Left ventricle myocardium inferior (tissue), 1 donor: ENCODE data around the gene ALDH3A1. TPM values are rescaled to one million over a fixed set of nuclear protein-coding genes. Genes with fewer than 3 reads are reported as not detected.

Source experiments
- DNase-seq: peaks from one replicate; pipeline ENCODE4 v3.0.0-alpha.2; 2020
- H3K27ac ChIP-seq: fragments of 200-600 bp; replicated peaks from 2 replicates; pipeline ENCODE4 v1.8.0; 2021
- H3K27me3 ChIP-seq: fragments of 200-600 bp; 2 replicates; pipeline ENCODE4 v1.8.0; 2021; ENCODE audit warnings: low read depth
- H3K36me3 ChIP-seq: fragments of 200-600 bp; 2 replicates; pipeline ENCODE4 v1.8.0; 2021
- H3K4me1 ChIP-seq: fragments of 200-600 bp; 2 replicates; pipeline ENCODE4 v1.8.0; 2021
- H3K4me3 ChIP-seq: fragments of 200-600 bp; 2 replicates; pipeline ENCODE4 v1.8.0; 2021; ENCODE audit warnings: mild to moderate bottlenecking, moderate library complexity
- H3K9me3 ChIP-seq: fragments of 200-600 bp; replicated peaks from 2 replicates; pipeline ENCODE4 v1.8.0; 2021
- CTCF ChIP-seq: fragments of 200-600 bp; IDR thresholded peaks from 2 replicates; pipeline ENCODE4 v1.8.0; 2021; ENCODE audit warnings: antibody characterized with exemption, mild to moderate bottlenecking, borderline replicate concordance
- intact Hi-C: fragments of 100-400 bp; cut with micrococcal nuclease; formaldehyde crosslinking; loops from one replicate; pipeline ENCODE4 v1.11.0; 2022
- long read RNA-seq: library from polyadenylated mRNA; unstranded; transcript quantifications from one replicate; pipeline ENCODE4 v2.0.0, GENCODE V29; 2021
- total RNA-seq: library from RNA; stranded (reverse); fragmentation: NEBNext Ultra II Directional; extraction: Animal tissue kit (Norgen Biotek cat#: 25700); gene quantifications from one replicate; pipeline ENCODE4 v1.2.1, GENCODE V29; 2021
- donor health status: DM: no; HTN: yes; CAD: no; lungs with severe emphysema.

The ALDH3A1 gene
- total RNA-seq: not detected
- long read RNA-seq, partial matches to known transcripts: 0 of 1 reads
- long read RNA-seq, other reads (novel, unspliced or antisense): 0 of 1 reads

DNA sequence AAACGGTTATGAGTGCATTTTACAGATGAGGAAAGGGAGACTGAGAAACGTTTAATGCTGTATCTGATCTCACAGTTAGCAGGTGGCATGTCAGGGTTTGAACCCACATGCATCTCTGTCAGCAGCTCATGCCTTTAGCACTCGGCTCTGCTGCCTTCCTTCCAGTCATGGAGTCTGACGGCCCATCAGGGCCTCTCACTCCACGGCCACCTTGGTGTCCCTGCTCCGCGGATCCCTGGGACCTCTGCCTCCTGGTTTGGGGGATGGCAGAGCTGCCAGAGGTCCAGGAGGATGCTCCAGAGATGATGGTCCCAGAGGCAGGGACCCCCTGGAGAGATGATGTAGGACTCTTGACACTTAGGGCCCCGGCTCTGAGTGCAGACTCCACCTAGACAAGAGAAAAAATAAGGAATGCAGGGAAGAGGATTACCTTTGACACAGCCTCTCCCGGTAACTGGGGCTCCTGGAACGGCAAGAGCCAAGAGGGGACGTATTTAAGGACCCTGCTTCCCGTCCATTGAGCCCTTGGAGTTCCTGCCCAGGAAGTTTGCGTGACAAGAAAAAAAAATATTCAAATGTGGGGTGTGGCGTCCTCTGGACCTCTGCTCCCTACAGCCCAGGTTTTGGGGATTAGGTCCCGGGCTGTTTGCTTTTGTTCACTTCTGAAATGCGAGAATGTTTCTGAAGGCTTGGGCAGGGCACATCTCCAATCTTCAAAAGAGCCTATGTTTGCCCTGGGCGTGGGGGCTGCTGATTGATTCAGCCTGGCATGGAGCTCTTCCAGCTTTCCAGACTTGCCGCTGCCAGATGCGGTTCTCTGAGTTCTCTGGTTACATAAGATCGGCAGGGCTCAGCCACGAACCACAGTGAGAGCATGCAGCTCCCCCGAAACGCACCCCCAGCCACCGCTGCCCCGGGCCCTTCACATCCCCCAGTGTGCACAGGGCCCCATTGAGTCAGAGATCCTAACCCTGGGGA is at the start of gene ALDH3A1:
TSS of gene ALDH3A1 (minus strand) at position 470 of the 978 bp plus-strand sequence. CDS start 3,169 bp downstream, outside the sequence.
- Histone ChIP-seq H3K9me3 (no peaks in the 10 kb centered on the region), H3K4me1 (peaks cover 19% of the 10 kb centered on the region), H3K27me3 (peaks cover 13% of the 10 kb centered on the region), H3K27ac (no peak within 1 kb of the TSS), H3K36me3 (no peaks in the 10 kb centered on the region), H3K4me3 (no peak within 1 kb of the TSS)
- intact Hi-C loops: no loop called here
- no peak for DNase-seq
- TF ChIP-seq CTCF: no peak

GRCh38 chr17:19796457-19796856 is 48.4 kb upstream of the ALDH3A1 start:
- DNase-seq: no peak
- intact Hi-C loops: no loop called here
- H3K4me1 ChIP-seq: no peaks in the 10 kb centered on the region
- no peak overlapping the region for H3K4me3 ChIP-seq
- no peak for TF ChIP-seq CTCF
- peaks cover 96% of the 10 kb centered on the region for H3K36me3 ChIP-seq
- H3K27ac ChIP-seq: no peak overlapping the region
- H3K27me3 ChIP-seq: no peaks in the 10 kb centered on the region
- H3K9me3 ChIP-seq: peaks cover 23% of the 10 kb centered on the region

DNA sequence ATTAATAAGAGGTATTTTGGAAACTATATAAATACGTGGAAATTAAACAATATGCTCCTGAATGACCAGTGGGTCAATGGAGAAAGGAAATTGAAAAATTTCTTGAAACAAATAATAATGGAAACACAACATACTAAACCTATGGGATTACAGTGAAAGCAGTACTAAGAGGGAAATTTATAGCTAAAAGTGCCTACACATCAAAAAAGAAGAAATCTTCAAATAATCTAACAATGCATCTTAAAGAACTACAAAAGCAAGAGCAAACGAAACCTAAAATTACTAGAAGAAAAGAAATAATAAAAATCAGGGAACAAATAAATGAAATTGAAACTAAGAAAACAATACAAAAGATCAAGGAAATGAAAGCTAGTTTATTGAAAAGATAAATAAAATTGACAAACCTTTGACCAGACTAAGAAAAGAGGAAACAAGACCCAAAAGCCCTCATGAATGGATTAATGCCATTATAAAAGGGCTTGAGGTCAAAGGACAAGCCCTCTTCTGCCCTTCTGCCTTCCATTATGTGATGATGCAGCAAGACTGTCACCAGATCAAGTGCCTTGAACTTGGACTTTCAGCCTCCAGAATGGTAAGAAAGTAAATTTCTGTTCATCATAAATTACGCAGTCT is 43.9 kb upstream of the ALDH3A1 start:
- TF ChIP-seq CTCF: no peak
- peaks cover 94% of the 10 kb centered on the region for H3K36me3 ChIP-seq
- peaks cover 19% of the 10 kb centered on the region for H3K9me3 ChIP-seq
- DNase-seq: no peak
- no peak overlapping the region for H3K4me3 ChIP-seq
- H3K4me1 ChIP-seq: no peaks in the 10 kb centered on the region
- H3K27ac ChIP-seq: no peak overlapping the region
- intact Hi-C loops: no loop called here
- no peaks in the 10 kb centered on the region for H3K27me3 ChIP-seq

DNA sequence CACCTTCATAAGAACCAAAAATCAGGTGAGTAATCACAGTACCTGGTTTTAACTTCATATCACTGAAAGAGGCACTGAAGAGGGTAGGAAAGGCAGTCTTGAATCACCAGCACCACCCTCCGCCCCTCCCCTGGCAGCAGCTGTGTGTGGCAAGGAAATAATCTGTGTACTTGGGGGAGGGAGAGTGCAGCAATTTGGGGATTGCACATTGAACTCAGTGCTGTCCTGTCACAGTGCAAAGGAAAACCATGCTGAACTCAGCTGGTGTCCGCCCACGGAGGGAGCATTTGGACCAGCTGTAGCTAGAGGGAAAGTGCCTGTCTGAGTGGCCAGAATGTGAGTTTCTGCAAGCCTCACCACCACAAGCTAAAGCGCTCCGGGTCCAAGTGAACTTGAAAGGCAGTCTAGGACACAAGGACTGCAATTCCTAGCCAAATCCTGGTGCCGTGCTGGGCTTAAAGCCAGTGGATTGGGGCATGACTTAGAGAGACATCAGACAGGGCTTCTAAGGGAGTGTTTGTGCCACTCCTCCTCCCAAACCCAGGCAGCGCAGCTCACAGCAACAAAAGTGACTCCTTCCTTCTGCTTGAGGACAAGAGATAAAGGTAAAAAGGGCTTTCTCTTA is 39.7 kb upstream of the ALDH3A1 start:
- Histone ChIP-seq H3K9me3 (no peaks in the 10 kb centered on the region), H3K36me3 (peaks cover 61% of the 10 kb centered on the region), H3K4me1 (no peaks in the 10 kb centered on the region), H3K4me3 (no peak overlapping the region), H3K27ac (no peak overlapping the region), H3K27me3 (no peaks in the 10 kb centered on the region)
- no peak for TF ChIP-seq CTCF
- intact Hi-C loops: no loop called here
- DNase-seq: no peak

GRCh38 chr17:19785854-19786253 is 37.8 kb upstream of the ALDH3A1 start:
- H3K27me3 ChIP-seq: no peaks in the 10 kb centered on the region
- H3K9me3 ChIP-seq: no peaks in the 10 kb centered on the region
- intact Hi-C loops: no loop called here
- peaks cover 56% of the 10 kb centered on the region for H3K36me3 ChIP-seq
- TF ChIP-seq CTCF: no peak
- no peaks in the 10 kb centered on the region for H3K4me1 ChIP-seq
- no peak overlapping the region for H3K4me3 ChIP-seq
- H3K27ac ChIP-seq: no peak overlapping the region
- DNase-seq: no peak
